Activated B cell treated with CpG ODN at 0.5 μM for 24 hours (primary cell): ENCODE results near the gene GPR15. TPM values are rescaled to one million over a fixed set of nuclear protein-coding genes. Genes with fewer than 3 reads are reported as not detected.

ENCODE experiments used
- ATAC-seq: fragments of 200-7000 bp; cut with Tn5 transposase; one replicate; pipeline ENCODE4 v1.10.0; 2021; ENCODE audit warnings: low read depth, mild to moderate bottlenecking, moderate library complexity
- CTCF ChIA-PET: fragments of 350-600 bp; sonication (Branson Sonifier 250); formaldehyde crosslinking; loops from one replicate; lab custom pipeline; 2021; ENCODE audit warnings: antibody characterized with exemption; lab: Charles Lee
- POLR2A ChIA-PET: fragments of 350-600 bp; sonication (Branson Sonifier 250); formaldehyde crosslinking; loops from one replicate; lab custom pipeline; 2021; ENCODE audit warnings: antibody characterized with exemption; lab: Charles Lee
- DNase-seq: peaks from one replicate; pipeline ENCODE4 v3.0.0; 2022
- H3K27ac Mint-ChIP-seq: one replicate; pipeline ENCODE4 v1.8.0; 2020; ENCODE audit warnings: mixed read lengths
- H3K27me3 Mint-ChIP-seq: one replicate; pipeline ENCODE4 v1.8.0; 2021; ENCODE audit warnings: mixed read lengths
- H3K36me3 Mint-ChIP-seq: one replicate; pipeline ENCODE4 v1.8.0; 2021; ENCODE audit warnings: low read depth, mixed read lengths
- H3K4me1 Mint-ChIP-seq: one replicate; pipeline ENCODE4 v1.8.0; 2021; ENCODE audit warnings: mixed read lengths
- H3K4me3 Mint-ChIP-seq: one replicate; pipeline ENCODE4 v1.8.0; 2020; ENCODE audit warnings: mild to moderate bottlenecking, mixed read lengths
- H3K9me3 Mint-ChIP-seq: one replicate; pipeline ENCODE4 v1.8.0; 2020; ENCODE audit warnings: mixed read lengths
- intact Hi-C: fragments of 100-400 bp; cut with micrococcal nuclease; formaldehyde crosslinking; loops from one replicate; pipeline ENCODE4 v1.15.1; 2024
- total RNA-seq: library from RNA; stranded (reverse); gene quantifications from 2 replicates; pipeline ENCODE4 v1.2.3, GENCODE V29; 2022
- TF ChIP-seq, protein P1 (sequence below): fragments of 200-600 bp; IDR thresholded peaks from one replicate; pipeline ENCODE4 v1.8.0; 2022; ENCODE audit warnings: antibody characterized with exemption, mild to moderate bottlenecking

The GPR15 gene
- total RNA-seq, 1 donor from 2014 or later: 4.5 TPM

DNA sequence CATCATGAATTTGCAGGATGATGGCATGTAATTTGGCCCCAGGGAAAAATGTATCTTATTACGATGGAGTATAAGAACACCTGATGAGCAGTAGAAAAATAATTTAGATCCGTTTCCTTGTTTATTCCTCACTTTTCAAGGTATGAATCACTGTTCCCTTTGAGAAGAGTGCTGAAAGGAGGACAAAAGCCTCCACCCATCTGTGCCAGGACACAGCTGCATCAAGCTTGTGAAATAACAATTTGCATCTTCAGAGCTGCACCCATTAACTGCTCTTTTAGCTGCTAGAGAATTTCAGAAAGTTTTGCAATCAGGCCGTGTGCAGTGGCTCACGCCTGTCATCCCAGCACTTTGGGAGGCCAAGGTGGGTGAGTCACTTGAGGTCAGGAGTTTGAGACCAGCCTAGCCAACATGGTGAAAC, 18.7 kb upstream of the GPR15 start:
- ATAC-seq: no peak
- intact Hi-C loops: no loop called here

DNA sequence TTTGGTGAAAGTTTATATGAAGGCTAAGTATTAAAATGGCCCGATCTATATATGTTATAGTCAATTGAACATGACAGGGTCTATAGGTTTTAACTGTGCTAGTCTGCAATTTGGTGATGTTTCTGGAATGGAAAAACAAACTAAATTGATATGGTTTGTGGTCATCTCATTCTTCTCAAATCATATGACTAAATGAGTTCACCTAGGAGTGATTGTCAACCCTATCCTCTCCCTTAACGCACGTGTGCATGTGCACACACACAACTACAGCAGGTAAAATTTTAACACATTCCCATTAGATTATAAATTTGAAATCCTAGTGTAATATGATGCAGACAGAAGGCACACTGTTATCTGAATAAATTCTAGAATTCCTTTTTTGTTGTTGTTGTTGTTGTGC, 18.0 kb upstream of the GPR15 start:
- intact Hi-C loops: no loop called here
- TF ChIP-seq, protein P1, sequence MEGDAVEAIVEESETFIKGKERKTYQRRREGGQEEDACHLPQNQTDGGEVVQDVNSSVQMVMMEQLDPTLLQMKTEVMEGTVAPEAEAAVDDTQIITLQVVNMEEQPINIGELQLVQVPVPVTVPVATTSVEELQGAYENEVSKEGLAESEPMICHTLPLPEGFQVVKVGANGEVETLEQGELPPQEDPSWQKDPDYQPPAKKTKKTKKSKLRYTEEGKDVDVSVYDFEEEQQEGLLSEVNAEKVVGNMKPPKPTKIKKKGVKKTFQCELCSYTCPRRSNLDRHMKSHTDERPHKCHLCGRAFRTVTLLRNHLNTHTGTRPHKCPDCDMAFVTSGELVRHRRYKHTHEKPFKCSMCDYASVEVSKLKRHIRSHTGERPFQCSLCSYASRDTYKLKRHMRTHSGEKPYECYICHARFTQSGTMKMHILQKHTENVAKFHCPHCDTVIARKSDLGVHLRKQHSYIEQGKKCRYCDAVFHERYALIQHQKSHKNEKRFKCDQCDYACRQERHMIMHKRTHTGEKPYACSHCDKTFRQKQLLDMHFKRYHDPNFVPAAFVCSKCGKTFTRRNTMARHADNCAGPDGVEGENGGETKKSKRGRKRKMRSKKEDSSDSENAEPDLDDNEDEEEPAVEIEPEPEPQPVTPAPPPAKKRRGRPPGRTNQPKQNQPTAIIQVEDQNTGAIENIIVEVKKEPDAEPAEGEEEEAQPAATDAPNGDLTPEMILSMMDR: no peak
- peaks cover 78% of the 10 kb centered on the region for H3K36me3 Mint-ChIP-seq
- CTCF ChIA-PET: no interaction called here
- POLR2A ChIA-PET: interaction anchor here (1.7 kb wide), 1 partner anchor 19 kb away, joined by 3 read pairs; no protein-coding TSS in a partner anchor
- no peaks in the 10 kb centered on the region for H3K9me3 Mint-ChIP-seq
- no peak overlapping the region for H3K4me3 Mint-ChIP-seq
- DNase-seq (no peak), ATAC-seq (no peak)
- H3K27me3 Mint-ChIP-seq: no peaks in the 10 kb centered on the region
- H3K27ac Mint-ChIP-seq: no peak overlapping the region
- peaks cover 6% of the 10 kb centered on the region for H3K4me1 Mint-ChIP-seq

More for the DNA sequence above, 18.7 kb upstream of the GPR15 start:
- Mint-ChIP-seq H3K4me3 (no peak overlapping the region), H3K27me3 (no peaks in the 10 kb centered on the region), H3K27ac (no peak overlapping the region), H3K4me1 (peaks cover 2% of the 10 kb centered on the region), H3K36me3 (peaks cover 75% of the 10 kb centered on the region), H3K9me3 (no peaks in the 10 kb centered on the region)
- no peak for DNase-seq
- ChIA-PET POLR2A (interaction anchor here (1.7 kb wide), 1 partner anchor 20 kb away, joined by 3 read pairs; no protein-coding TSS in a partner anchor), CTCF (no interaction called here)
- TF ChIP-seq, protein P1: no peak

DNA sequence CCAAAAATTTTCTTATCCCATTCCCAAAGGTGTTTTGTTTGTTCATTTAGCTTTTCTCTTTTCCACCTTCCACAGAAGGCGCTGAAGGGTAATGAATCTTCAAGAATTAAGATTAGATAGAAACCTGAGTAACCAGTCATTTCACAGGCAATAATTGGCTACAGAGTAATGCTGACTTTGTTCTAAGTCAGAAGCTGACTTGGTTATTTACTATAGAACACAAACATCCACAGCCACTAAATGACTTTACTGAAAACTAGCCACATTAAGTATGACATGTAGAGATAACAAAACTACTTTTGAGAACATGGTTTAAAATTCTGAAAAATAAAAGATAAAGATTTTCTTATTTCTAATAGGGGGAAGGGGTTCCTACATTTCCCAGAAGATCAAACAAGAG, 16.8 kb upstream of the GPR15 start:
- no peak overlapping the region for H3K4me3 Mint-ChIP-seq
- peaks cover 83% of the 10 kb centered on the region for H3K36me3 Mint-ChIP-seq
- peaks cover 16% of the 10 kb centered on the region for H3K4me1 Mint-ChIP-seq
- TF ChIP-seq, protein P1: no peak
- H3K27ac Mint-ChIP-seq: no peak overlapping the region
- H3K27me3 Mint-ChIP-seq: no peaks in the 10 kb centered on the region
- CTCF ChIA-PET: no interaction called here
- DNase-seq (no peak), ATAC-seq (no peak)
- POLR2A ChIA-PET: no interaction called here
- intact Hi-C loops: no loop called here
- no peaks in the 10 kb centered on the region for H3K9me3 Mint-ChIP-seq

DNA sequence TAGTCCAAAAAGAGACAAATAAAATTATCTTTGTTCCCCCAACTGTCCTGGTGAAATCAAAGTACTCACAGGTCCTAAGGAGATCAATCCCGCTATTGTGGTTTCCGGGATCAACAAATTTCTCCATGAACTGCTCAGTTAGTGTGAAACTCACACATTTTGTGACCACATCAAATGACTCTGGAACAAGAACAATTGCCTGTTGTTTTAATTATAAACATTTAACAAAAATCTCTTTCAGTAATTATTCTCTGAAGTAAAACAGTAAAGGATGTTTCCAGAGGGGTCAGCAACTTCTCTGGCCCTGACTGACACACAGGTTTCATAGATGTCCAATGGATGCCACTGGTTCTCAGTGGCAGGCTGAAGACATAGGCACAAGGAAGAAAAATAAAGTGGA, 13.0 kb upstream of the GPR15 start:
- no peak overlapping the region for H3K27ac Mint-ChIP-seq
- peaks cover 70% of the 10 kb centered on the region for H3K36me3 Mint-ChIP-seq
- DNase-seq: no peak
- CTCF ChIA-PET: no interaction called here
- no peaks in the 10 kb centered on the region for H3K27me3 Mint-ChIP-seq
- POLR2A ChIA-PET: no interaction called here
- TF ChIP-seq, protein P1: no peak
- H3K4me3 Mint-ChIP-seq: no peak overlapping the region
- no peak for ATAC-seq
- no peaks in the 10 kb centered on the region for H3K9me3 Mint-ChIP-seq
- intact Hi-C loops: no loop called here
- peaks cover 38% of the 10 kb centered on the region for H3K4me1 Mint-ChIP-seq

DNA sequence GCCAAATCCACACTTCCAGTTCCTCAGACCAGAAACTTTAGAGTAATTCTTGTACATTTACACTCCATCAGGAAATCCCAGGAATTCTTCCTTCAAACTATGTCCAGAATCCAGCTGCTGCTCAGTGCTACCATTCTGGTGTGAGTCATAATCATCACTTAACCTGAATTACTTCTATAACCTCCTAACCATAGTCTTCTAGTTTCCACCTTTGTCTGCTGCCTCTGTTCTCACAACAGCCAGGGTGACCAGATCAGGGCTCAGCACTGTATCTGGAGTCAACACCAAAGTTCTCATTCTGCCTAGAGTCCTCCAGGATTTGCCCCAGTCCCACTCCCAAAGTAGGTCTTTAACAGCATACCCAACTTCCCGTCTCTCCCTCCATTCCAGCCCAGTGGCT, 12.4 kb upstream of the GPR15 start:
- H3K4me3 Mint-ChIP-seq: no peak overlapping the region
- CTCF ChIA-PET: no interaction called here
- ATAC-seq (no peak), DNase-seq (no peak)
- H3K9me3 Mint-ChIP-seq: no peaks in the 10 kb centered on the region
- TF ChIP-seq, protein P1: no peak
- intact Hi-C loops: no loop called here
- H3K27me3 Mint-ChIP-seq: no peaks in the 10 kb centered on the region
- H3K27ac Mint-ChIP-seq: no peak overlapping the region
- H3K4me1 Mint-ChIP-seq: peaks cover 38% of the 10 kb centered on the region
- H3K36me3 Mint-ChIP-seq: peaks cover 66% of the 10 kb centered on the region
- POLR2A ChIA-PET: no interaction called here
